Upper lobe of left lung (tissue), 4 donors: Measurements from ENCODE around the gene NIM1K.

Experiments
- CTCF ChIP-seq, 6 experiments: fragments of 450-650 bp in 4 of 6; fragments of 200-600 bp in 2 of 6; sonication (generic) in 2 of 6; IDR thresholded peaks; one replicate each; pipeline ENCODE4 v1.5.1; 2016 to 2019; ENCODE audit warnings: antibody characterized with exemption in 6 of 6
- EP300 ChIP-seq, 4 donors: sonication (generic); formaldehyde crosslinking; IDR thresholded peaks; one replicate each; pipeline ENCODE4 v1.5.1; 2017; ENCODE audit warnings: antibody characterized with exemption in 4 of 4, control low read depth in 2 of 4
- POLR2A ChIP-seq, 4 donors: fragments of 450-650 bp; IDR thresholded peaks; one replicate each; pipeline ENCODE4 v1.5.1; 2016 to 2017; ENCODE audit warnings: antibody characterized with exemption in 4 of 4, mild to moderate bottlenecking in 2 of 4

- TF ChIP-seq POLR2A (IDR thresholded peaks at IDR 0.05) (no peak), EP300 (IDR thresholded peaks at IDR 0.05) (no peak), CTCF (IDR thresholded peaks at IDR 0.05) (no peak)
These were observed 111.2 kb downstream of the NIM1K start for GRCh38 chr5:43303242-43303641.
